DMS153 treated with DMSO at 0.1 percent for 48 hours (cell line): ENCODE data around the gene SMARCAL1.
A peak's percentile ranks its signal among the peaks of the same experiment; 100 is the strongest.

Experiments
- DNase-seq: peaks from one replicate; lab custom pipeline; 2025; ENCODE audit not compliant: unreplicated experiment; lab: John Stamatoyannopoulos, UW

Gene SMARCAL1

DNA sequence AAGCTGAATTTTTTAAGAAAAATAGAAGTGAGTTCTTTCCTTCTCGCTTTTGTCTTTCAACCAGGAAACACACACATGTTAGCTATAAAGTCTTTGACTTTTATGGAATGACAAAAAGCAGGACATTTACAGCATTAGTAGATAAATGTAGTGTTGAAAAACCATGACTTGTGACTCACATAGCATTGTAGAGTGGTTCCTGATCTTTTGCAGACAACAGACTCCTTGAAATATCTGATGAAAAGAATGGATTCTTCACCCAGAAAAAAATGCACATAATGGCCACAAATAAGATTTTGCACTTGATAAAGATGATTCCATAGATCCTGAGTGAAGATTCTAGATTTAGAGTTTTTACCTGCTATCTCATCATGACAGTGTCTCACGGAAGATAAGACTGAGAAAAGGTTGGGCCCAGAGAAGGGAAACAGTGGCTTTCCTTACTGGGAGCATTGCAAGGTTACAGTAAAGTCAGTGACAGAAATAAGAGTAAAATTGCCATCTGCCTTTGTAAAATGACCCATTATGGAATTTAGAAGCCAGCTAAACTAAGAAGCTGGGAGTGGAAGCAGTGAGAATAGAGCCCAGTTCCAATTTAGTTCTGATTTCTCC lies 14.0 kb downstream of the SMARCAL1 start:
- no peak for DNase-seq

DNA sequence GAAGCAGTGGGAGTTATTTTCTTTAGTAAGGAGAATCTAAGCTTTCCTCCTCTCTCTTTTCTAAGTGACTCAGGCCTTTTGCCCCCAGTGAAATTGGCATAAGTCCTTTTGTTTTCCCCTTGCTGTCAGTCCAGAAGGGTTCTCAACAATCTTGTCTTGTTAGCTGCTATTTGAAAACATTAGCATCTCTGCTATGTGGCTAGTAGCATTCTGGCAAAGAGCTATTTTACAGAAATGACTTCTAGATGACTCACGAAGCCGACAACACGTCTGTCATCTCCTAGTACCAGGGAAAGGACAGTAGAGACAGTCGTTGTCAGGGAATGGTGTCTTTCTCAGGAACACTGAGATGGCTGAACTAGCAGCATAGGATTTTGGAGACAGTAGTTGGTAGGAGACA lies 14.7 kb downstream of the SMARCAL1 start:
- no peak for DNase-seq

DNA sequence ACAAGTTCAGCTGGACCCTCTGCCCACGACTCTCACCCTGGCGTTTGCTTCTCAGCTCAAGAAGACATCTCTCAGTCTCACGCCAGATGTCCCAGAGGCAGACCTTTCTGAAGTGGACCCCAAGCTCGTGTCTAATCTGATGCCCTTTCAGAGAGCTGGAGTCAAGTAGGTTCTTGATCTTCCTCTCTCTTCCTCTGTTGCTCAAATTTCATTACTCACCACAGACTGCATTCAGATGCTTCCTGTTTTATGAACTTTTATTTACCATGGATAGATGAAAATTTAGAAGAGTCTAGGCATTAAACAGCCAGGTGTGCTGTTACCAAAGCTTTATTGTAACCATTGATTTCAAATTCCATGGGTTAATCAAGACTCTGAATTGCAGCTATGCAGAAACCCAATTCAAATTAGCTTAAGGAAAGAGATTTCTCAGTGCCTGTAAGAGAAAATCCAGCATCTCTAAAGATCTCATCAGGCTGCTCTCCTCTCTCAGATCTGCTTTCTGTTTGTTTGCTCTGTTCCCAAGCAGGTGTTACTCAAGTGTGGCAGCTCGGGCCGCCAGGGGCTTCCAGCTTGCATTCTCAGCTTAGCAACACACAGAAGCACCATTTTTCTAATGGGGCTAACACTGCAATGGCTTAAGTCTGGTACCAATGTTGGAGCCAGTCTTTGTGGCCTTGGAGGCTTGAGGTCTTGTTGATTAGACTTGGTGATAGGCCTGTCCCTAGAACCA lies 16.5 kb downstream of the SMARCAL1 start:
- peak; percentile 66 for DNase-seq

DNA sequence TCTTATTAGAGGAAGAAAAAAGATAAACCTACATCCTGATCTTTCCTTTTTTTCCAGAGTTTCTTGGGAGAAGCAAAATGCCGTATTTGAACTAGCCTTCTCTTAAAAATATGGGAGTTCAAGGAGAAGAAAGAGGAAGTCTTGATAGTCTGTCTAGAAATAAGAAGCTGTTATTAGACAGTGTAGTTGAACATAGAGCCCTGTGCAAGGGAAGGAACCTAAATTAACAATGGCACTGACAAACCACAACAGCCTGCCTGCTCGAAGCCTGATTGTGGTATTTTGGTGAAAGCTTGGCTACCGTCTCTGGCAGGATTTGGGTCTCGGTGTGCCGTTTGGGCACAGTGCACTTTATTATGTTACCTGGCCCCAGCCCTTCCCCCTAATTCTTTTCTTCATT lies 17.1 kb downstream of the SMARCAL1 start:
- no peak for DNase-seq

DNA sequence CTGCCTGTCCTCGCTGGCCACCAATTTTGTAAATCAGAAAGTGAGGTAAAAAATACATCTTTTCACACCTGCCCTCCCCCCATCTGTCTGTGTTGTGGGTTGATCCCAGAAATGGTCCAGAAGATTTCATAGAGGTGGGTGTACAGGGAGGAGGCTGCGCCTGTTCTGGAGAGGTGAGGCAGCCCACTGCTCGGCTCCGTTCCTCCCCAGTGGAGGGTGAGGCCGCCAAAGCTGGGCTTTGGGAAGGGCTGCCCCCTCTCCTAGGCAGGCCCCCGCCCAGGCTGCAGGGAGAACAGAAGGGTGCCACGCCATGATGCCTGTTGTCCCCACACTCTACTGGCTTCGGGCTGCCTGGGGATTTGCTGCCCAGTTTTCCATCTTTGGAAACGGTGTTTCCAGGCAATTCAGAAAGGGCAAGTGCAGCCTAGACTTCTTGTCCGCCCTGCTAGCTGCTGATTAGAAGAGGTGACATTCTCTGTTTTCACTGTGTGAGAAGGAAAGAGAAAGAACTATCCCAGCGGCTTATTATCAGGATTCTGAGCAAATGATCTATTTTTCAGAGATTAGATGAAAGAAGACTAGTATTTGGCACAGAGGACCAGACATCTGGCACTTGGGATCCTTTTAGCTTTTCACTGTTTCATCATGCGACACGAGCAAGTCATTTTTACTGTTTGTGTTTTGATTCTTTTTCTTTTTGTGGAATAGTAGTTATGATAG lies 18.7 kb downstream of the SMARCAL1 start:
- DNase-seq, result no peak

DNA sequence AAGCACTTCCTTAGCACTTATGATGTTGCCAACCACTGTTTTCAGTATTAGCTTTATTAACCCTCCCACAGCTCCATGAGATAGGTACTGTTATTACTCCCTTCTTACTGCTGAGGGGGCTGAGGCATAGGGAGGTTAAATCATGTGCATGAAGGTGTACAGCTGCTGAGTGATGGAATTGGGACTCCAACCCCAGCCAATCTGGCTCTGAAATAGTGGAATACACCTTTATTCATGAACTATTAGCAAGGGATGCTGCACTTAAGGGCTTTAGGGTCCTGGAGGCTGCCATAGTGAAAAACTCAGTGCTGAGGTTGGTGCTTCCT lies 19.2 kb downstream of the SMARCAL1 start:
- no peak for DNase-seq

DNA sequence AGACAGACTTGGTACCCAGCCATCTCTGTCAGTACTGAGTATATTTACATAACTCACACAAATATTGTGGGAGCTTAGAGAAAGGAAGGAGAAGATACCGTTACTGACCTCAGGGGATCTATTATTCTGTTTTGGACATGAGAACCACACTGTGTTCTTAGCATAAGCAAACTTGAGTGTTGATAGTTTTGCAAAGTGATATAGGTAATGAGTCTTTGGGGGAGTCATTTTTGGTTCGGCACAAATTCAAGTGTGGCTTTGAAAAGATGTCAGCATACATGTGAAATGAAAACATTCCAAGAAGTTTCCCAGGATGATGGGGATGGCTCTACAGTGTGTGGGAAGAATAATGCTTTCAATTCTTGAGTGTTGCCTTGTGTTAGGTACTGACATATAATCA lies 24.1 kb downstream of the SMARCAL1 start:
- no peak for DNase-seq

DNA sequence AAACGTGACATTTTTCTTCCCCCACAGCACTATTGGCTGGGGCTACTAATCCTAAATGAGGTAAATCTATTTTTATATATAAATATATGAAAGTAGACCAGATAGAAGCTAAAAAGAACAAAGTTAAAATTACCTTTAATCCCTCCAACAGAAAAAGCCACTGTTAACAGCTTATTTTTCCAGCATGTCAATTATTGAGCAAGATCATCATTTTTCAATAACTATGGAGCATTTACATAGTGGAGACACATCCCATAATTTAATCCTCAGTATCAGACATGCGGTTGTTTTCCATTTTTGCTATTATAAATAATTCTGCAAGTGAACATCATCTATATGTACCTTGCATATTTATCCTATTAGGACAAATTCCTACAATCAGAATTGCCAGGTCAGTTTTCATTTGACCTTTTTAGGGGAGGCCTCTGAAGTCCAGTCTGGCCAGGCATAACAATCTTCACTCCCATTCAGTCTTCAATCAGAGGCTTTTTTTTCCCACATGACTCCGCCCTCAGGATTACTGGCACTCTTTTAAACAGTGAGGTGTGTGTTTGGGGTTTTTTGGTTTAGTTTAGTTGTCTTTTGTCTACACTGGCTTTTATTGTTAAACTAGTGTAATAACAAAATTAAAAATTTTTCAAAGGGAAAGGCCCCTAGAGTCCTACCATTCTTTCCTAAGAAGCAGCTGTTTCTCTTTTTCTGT lies 29.2 kb downstream of the SMARCAL1 start:
- no peak for DNase-seq

DNA sequence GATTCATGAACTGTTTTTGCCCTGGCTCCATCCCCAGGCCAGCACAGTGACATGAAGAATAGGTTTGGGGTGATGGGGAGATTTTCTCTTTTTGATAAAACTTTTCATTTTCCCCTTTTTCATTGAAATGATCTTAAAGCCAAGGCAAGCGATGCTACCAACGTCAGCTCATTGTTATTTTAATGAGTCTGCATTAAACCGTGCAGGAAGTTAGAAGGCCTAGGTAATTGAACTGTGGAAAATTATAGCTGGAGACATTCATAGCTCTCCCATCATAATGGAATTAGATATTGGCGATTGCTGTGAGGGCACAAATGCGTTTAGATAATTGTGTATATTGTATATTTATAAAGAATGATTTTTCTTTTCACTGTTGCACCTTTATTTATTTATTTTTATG lies 33.2 kb downstream of the SMARCAL1 start:
- DNase-seq, result peak; percentile 9

DNA sequence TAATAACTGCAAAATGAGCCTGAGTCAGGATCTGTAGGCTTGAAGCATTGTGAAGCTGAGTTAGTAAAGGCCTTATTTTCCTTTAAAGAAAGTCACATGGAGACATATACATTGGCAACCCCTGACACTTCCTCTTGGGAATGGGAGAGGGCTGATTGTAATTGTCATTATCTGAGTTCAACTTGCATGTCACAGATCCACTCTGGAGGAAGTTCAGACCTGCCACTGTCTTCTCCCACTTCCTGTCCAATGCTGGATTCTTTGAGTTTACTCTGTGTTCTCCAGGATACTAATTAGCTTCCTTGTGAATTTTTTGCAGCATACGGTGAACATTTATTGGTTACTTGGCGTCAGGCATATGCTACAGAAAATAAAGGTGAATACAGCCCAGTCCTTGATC lies 34.1 kb downstream of the SMARCAL1 start:
- DNase-seq, result no peak

DNA sequence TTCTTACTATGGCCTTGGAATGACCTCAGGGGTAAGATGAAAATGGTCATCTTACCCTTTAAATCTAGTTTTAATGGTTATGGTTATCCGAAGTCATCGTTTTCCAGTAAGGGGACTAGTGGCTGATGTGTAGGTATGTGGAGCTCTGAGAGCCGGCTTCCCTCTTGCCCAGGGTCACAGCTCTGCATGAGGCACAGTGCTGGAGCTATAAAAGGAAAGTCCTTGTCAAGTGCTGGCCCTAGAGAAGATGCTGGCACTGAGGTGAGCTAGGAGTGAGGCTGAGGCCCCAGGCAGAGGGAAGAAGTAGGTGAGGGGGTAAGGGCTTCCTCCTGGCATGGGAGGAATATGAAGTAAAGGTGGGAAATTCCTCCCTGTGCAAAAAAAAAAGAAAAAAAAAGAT lies 35.0 kb downstream of the SMARCAL1 start:
- no peak for DNase-seq

DNA sequence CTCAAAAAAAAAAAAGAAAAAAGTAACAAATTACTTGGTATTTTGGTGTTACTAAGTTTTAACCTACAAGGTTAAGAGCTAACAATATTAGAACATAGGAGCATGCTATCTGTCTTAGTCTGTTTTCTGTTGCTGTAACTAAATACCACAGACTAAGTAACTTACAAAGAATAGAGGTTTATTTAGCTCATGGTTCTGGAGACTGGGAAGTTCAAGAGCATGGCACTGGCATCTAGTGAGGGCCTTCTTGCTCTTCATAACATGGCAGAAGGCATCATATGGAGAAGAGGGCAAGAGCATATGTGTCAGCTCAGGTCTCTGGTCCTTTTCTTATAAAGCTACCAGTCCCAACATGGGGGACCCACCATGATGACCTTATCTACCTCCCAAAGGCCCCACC lies 36.5 kb downstream of the SMARCAL1 start:
- DNase-seq, result no peak

DNA sequence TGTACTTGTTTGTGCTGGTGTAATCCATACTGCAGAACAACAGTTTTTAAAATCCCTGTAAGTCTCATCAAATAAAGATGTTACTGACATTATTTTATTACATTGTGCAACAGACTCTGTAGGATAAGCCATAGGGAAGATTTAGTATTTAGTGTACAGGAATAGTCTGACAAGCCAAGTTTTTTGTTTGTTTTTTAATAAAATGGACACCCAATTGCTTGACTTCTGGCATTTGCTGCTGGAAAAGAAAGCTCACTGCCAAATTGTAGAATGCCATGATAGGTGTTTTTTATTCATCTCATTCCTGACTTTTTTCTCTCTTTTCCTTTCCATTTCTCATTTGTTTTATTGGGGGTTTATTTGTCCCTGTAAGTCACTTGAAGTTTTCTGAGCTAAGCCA lies 38.1 kb downstream of the SMARCAL1 start:
- DNase-seq, result no peak

DNA sequence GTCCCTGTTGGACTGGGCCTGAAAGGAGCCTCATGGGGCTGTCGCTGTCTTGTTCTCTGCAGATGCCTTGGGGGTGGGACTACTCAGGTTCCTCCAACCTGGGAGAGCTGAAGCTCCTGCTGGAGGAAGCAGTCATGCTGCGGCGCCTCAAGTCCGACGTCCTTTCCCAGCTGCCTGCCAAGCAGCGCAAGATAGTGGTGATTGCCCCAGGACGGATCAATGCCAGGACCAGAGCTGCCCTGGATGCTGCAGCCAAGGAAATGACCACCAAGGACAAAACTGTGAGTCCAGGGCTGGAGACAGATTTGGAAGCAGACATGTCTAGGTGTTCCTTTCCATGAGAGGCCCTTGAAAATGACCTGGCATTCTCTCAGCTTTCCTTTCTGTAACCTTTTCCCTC lies 38.5 kb downstream of the SMARCAL1 start:
- DNase-seq, result no peak

DNA sequence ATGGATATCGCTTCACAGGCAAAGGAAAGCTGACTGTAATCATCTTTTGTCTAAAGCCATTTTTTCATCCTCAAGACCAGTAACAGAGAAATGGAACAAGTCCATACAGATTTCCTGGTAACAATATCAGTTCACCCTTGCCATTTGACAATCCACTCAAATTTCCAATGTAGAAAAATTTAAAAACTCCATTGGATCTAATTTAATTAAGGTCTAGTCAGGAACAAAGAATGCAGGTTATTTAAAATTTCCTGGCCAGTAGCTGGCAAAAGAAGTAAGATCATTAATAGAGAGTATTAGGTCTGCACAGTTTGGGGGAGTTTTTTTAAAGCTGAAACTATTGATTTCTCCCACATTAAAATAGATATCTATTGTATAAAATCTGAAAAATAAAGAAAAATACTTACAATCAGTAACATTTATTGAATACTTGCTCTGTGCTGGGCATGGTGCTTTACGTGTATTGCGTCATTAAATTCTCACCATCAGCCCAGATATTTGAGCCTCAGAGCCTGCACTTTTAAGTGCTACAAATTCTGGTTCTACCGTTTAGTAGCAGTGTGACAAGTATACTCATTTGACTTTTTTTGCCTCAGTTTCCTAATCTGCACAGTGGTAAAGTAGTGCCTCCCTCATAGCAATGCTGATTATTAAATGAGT lies 41.8 kb downstream of the SMARCAL1 start:
- DNase-seq, result no peak

DNA sequence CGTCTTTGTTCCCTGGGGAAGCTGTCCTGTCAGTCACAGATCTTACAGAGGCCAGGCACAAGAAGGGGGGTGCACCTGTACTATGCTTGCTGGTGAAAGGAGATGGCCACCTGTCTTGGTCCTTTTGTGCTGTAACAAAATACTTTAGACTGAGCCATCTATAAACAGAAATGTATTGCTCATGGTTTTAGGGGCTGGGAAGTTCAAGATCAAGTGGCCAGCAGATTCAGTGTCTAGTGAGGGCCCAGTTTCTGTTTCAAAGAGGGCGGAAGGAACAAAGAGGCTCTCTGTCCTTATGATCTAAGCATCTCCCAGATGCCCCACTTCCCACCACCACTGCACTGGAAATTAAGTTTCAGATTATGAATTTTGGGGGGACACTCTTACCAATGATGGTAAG lies 50.9 kb downstream of the SMARCAL1 start:
- DNase-seq, result no peak

DNA sequence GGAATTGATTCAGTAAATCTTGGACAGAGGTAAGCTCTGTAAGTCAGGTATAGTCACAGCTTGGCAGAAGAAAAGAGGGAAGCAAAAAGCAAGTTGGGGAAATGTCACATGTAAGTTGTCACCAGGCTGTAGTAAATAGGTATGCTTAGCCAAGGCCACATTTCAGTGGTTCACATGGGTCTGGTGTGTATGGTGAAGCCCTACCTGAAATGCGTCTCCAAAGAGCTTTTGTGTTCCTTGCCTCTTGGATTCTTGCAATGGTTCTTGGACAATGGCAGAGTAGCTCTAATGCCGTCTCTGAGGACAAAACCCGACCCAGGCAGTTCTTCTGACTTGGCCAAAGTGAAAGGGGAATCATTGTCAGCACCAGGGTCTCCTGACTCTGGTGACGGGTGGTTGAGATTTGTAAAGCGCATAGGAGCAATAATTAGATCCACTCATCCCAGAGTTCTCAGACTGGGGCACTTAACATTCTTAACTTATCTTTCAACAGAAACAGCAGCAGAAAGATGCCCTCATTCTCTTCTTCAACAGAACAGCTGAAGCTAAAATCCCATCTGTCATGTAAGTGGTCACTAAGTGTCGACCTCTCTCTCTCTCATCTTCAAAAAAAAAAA lies 51.9 kb downstream of the SMARCAL1 start:
- no peak for DNase-seq

DNA sequence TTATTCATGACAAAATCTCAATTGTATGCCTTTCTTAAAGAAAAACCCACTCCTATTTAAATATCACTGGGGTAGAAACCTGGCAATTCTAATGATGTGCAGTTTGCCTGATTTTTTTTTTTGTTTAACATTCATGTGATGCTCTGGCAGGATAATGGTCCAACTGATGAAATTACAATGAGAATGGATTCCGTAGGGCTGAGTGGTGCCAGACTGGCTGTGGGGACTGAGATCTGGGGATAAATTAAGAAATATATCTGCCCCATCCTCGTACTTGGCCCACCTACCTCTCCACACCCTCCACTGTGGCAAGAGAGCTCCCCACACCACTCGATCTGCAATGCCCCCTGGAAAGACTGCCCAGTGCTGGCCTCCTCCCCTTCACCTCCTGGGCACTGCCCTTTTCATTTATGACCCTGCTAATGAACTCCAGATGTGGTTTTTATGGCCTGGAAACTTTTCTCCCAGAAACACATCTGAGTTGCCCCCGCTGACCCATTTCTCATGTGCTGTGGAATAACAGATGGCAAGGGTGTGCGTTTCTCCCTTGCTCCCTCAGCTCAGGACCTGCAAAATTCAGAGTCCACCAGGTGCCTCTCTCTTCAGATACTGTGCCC lies 53.4 kb downstream of the SMARCAL1 start:
- DNase-seq, result no peak

DNA sequence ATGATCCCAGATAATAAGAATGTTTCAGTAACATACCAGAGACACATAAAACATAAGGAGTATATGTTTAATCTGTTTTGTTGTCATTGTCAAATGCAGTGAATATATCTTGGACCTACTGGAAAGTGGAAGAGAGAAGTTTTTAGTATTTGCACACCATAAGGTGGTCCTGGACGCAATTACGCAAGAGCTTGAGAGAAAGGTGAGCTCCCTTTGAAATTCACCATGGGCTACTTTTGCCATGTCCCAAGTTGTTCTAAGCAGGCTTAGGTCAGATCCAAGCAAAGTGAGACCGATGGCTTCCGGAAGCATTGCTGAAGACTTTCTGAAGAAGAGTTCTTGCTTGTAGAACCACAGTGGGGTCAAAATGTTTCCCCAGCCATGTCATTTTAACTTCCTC lies 55.6 kb downstream of the SMARCAL1 start:
- DNase-seq, result no peak

DNA sequence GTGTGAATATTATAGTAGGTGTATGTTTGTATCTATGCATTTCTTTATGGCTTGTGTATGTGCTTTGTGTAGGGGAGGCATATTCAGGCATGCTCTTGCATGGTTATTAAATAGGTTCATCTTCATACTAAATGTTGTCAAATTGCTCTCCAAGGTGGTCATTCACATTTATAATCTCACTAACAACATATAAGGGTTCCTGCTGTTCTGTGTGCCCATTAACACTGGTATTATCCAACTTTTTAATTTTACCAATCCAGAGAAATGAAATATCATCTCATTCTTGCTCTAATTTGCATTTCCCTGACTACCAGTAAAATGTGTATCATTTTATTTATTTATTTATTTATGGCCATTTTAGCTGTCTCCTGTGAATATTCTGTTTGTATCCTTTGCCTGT lies 57.4 kb downstream of the SMARCAL1 start:
- DNase-seq, result no peak

DNA sequence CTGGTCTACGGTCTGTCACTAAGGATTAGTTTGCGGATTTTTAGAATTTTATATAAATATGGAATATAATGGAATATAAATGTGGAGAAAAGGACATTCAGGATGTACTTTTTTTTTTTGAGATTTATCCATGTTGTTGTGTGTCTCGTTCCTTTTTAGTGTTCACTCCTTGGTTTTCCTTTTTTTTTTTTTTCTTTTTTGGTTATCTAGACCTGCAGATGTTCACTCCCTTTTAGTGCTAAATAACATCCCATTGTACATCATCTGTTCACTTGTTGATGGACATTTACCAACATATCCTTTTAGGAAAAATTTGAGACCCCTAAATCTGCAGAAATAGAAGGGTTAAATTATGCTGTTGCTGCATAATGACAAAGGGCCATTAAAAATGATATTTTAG lies 60.9 kb downstream of the SMARCAL1 start:
- no peak for DNase-seq
